ENCODE data around the gene IGLON5. TPM values are rescaled to one million over a fixed set of nuclear protein-coding genes. Genes with fewer than 3 reads are reported as not detected.

The IGLON5 gene
- total RNA-seq, 1 experiment from 2014 or later, result not detected

- Mint-ChIP-seq H3K27me3 (ENCODE audit: unreplicated experiment) (no peaks in the 10 kb centered on the region), H3K4me3 (ENCODE audit: low read depth, unreplicated experiment) (no peak overlapping the region), H3K9me3 (ENCODE audit: low read depth, unreplicated experiment) (no peaks in the 10 kb centered on the region), H3K4me1 (ENCODE audit: low read depth, unreplicated experiment) (peaks cover 44% of the 10 kb centered on the region), H3K27ac (ENCODE audit: unreplicated experiment) (peak overlapping the region; percentile 33), H3K36me3 (ENCODE audit: insufficient read depth, unreplicated experiment) (peaks cover 53% of the 10 kb centered on the region)
- no TSS peak for BruUV-seq (replicated peaks)
- intact Hi-C loops (cut with micrococcal nuclease; ENCODE audit: unreplicated experiment), result no loop called here
- DNase-seq, result no peak
- CTCF ChIA-PET, result interaction anchor here (1.3 to 2.1 kb wide), 3 partner anchors 21 to 64 kb away, joined by 5 to 8 read pairs (median 7); no protein-coding TSS in a partner anchor
- TF ChIP-seq CTCF (IDR thresholded peaks at IDR 0.05; ENCODE audit: unreplicated experiment), result no peak
These were observed 31.5 kb downstream of the IGLON5 start for GRCh38 chr19:51342631-51343569.

- H3K36me3 Mint-ChIP-seq (ENCODE audit: insufficient read depth, unreplicated experiment), result peaks cover 50% of the 10 kb centered on the region
- DNase-seq, result no peak
- no peaks in the 10 kb centered on the region for H3K9me3 Mint-ChIP-seq (ENCODE audit: low read depth, unreplicated experiment)
- peaks cover 37% of the 10 kb centered on the region for H3K4me1 Mint-ChIP-seq (ENCODE audit: low read depth, unreplicated experiment)
- no peaks in the 10 kb centered on the region for H3K27me3 Mint-ChIP-seq (ENCODE audit: unreplicated experiment)
- intact Hi-C loops (cut with micrococcal nuclease; ENCODE audit: unreplicated experiment), result no loop called here
- CTCF ChIA-PET, result no interaction called here
- no peak overlapping the region for H3K27ac Mint-ChIP-seq (ENCODE audit: unreplicated experiment)
- no peak for TF ChIP-seq CTCF (IDR thresholded peaks at IDR 0.05; ENCODE audit: unreplicated experiment)
- no peak overlapping the region for H3K4me3 Mint-ChIP-seq (ENCODE audit: low read depth, unreplicated experiment)
- BruUV-seq (replicated peaks), result no TSS peak
These were observed 33.7 kb downstream of the IGLON5 start for GRCh38 chr19:51345076-51345620.

GRCh38 chr19:51346742-51347141, 35.3 kb downstream of the IGLON5 start:
- Mint-ChIP-seq H3K4me1 (ENCODE audit: low read depth, unreplicated experiment) (peaks cover 27% of the 10 kb centered on the region), H3K27ac (ENCODE audit: unreplicated experiment) (no peak overlapping the region), H3K4me3 (ENCODE audit: low read depth, unreplicated experiment) (no peak overlapping the region), H3K27me3 (ENCODE audit: unreplicated experiment) (no peaks in the 10 kb centered on the region), H3K36me3 (ENCODE audit: insufficient read depth, unreplicated experiment) (peaks cover 49% of the 10 kb centered on the region), H3K9me3 (ENCODE audit: low read depth, unreplicated experiment) (no peaks in the 10 kb centered on the region)
- CTCF ChIA-PET, result no interaction called here
- peak; percentile 40 for TF ChIP-seq CTCF (IDR thresholded peaks at IDR 0.05; ENCODE audit: unreplicated experiment)
- intact Hi-C loops (cut with micrococcal nuclease; ENCODE audit: unreplicated experiment), result no loop called here
- no peak for DNase-seq
- no TSS peak for BruUV-seq (replicated peaks)

GRCh38 chr19:51347209-51347928, 35.9 kb downstream of the IGLON5 start:
- Mint-ChIP-seq H3K27me3 (ENCODE audit: unreplicated experiment) (no peaks in the 10 kb centered on the region), H3K9me3 (ENCODE audit: low read depth, unreplicated experiment) (no peaks in the 10 kb centered on the region), H3K4me3 (ENCODE audit: low read depth, unreplicated experiment) (no peak overlapping the region), H3K4me1 (ENCODE audit: low read depth, unreplicated experiment) (peaks cover 21% of the 10 kb centered on the region), H3K27ac (ENCODE audit: unreplicated experiment) (no peak overlapping the region), H3K36me3 (ENCODE audit: insufficient read depth, unreplicated experiment) (peaks cover 52% of the 10 kb centered on the region)
- no TSS peak for BruUV-seq (replicated peaks)
- intact Hi-C loops (cut with micrococcal nuclease; ENCODE audit: unreplicated experiment), result no loop called here
- CTCF ChIA-PET, result no interaction called here
- DNase-seq, result no peak
- TF ChIP-seq CTCF (IDR thresholded peaks at IDR 0.05; ENCODE audit: unreplicated experiment), result no peak

All from Calu3 (cell line).